Measurements from ENCODE around the gene CELF4.

CELF4 gene

GRCh38 chr18:37348729-37349128, 216.9 kb downstream of the CELF4 start:
- H3K4me3 ChIP-seq (ENCODE audit: insufficient read depth, low read depth, low read length), result no peak overlapping the region
- H3K9me3 ChIP-seq (ENCODE audit: control insufficient read depth, low read length), result no peaks in the 10 kb centered on the region
- H3K36me3 ChIP-seq (ENCODE audit: control insufficient read depth, insufficient read depth, low read length), result no peaks in the 10 kb centered on the region
- no peak overlapping the region for H3K27ac ChIP-seq (ENCODE audit: insufficient read depth, low read depth, low read length, poor library complexity, severe bottlenecking)
- no peaks in the 10 kb centered on the region for H3K4me1 ChIP-seq (ENCODE audit: control insufficient read depth, insufficient read depth, low read length)
- WGBS, 2 experiments, result 91 to 98% methylated on average over 2 of the region's 2 CpGs
- H3K27me3 ChIP-seq (ENCODE audit: control insufficient read depth, insufficient read depth, low read length, poor library complexity, severe bottlenecking), result no peaks in the 10 kb centered on the region

- H3K9me3 ChIP-seq (ENCODE audit: control insufficient read depth, low read length), result no peaks in the 10 kb centered on the region
- H3K36me3 ChIP-seq (ENCODE audit: control insufficient read depth, insufficient read depth, low read length), result no peaks in the 10 kb centered on the region
- no peaks in the 10 kb centered on the region for H3K27me3 ChIP-seq (ENCODE audit: control insufficient read depth, insufficient read depth, low read length, poor library complexity, severe bottlenecking)
- no peaks in the 10 kb centered on the region for H3K4me1 ChIP-seq (ENCODE audit: control insufficient read depth, insufficient read depth, low read length)
- no peak overlapping the region for H3K27ac ChIP-seq (ENCODE audit: insufficient read depth, low read depth, low read length, poor library complexity, severe bottlenecking)
- WGBS, 2 experiments, result 66 to 72% methylated on average over 3 of the region's 3 CpGs
- H3K4me3 ChIP-seq (ENCODE audit: insufficient read depth, low read depth, low read length), result no peak overlapping the region
Observed at GRCh38 chr18:37346048-37346447, 219.6 kb downstream of the CELF4 start.

- H3K27ac ChIP-seq (ENCODE audit: insufficient read depth, low read depth, low read length, poor library complexity, severe bottlenecking), result no peak overlapping the region
- H3K4me1 ChIP-seq (ENCODE audit: control insufficient read depth, insufficient read depth, low read length), result no peaks in the 10 kb centered on the region
- no peaks in the 10 kb centered on the region for H3K9me3 ChIP-seq (ENCODE audit: control insufficient read depth, low read length)
- H3K36me3 ChIP-seq (ENCODE audit: control insufficient read depth, insufficient read depth, low read length), result no peaks in the 10 kb centered on the region
- 51 to 53% methylated on average over 7 of the region's 7 CpGs for WGBS, 2 experiments
- H3K27me3 ChIP-seq (ENCODE audit: control insufficient read depth, insufficient read depth, low read length, poor library complexity, severe bottlenecking), result no peaks in the 10 kb centered on the region
- H3K4me3 ChIP-seq (ENCODE audit: insufficient read depth, low read depth, low read length), result no peak overlapping the region
Observed at GRCh38 chr18:37343542-37343851, 222.1 kb downstream of the CELF4 start.

GRCh38 chr18:37341473-37342086, 224.0 kb downstream of the CELF4 start:
- H3K4me1 ChIP-seq (ENCODE audit: control insufficient read depth, insufficient read depth, low read length), result no peaks in the 10 kb centered on the region
- 85 to 86% methylated on average over 4 to 5 of the region's 5 CpGs for WGBS, 2 experiments
- H3K27ac ChIP-seq (ENCODE audit: insufficient read depth, low read depth, low read length, poor library complexity, severe bottlenecking), result no peak overlapping the region
- H3K27me3 ChIP-seq (ENCODE audit: control insufficient read depth, insufficient read depth, low read length, poor library complexity, severe bottlenecking), result no peaks in the 10 kb centered on the region
- no peaks in the 10 kb centered on the region for H3K9me3 ChIP-seq (ENCODE audit: control insufficient read depth, low read length)
- no peaks in the 10 kb centered on the region for H3K36me3 ChIP-seq (ENCODE audit: control insufficient read depth, insufficient read depth, low read length)
- H3K4me3 ChIP-seq (ENCODE audit: insufficient read depth, low read depth, low read length), result no peak overlapping the region

DNA sequence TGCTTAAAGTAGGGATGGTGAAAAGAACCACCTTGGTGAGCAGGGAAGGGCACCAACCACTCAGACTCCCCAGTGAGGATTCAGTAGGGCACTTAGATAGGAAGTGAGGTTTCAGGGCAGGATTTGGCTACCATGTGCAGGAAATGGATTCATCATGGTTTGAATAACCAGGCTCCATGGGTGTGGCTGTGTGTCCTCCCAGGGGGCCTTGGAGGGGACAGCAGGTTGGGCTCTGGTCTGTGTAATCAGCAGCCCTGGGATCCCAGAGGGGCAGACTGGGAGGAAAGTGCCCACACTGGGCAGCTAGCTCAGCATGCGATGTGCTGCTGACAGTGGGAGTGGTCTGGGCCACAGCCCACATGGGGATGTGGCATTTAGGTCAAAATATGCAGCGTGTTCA, 224.6 kb downstream of the CELF4 start:
- no peaks in the 10 kb centered on the region for H3K27me3 ChIP-seq (ENCODE audit: control insufficient read depth, insufficient read depth, low read length, poor library complexity, severe bottlenecking)
- H3K4me1 ChIP-seq (ENCODE audit: control insufficient read depth, insufficient read depth, low read length), result no peaks in the 10 kb centered on the region
- H3K27ac ChIP-seq (ENCODE audit: insufficient read depth, low read depth, low read length, poor library complexity, severe bottlenecking), result no peak overlapping the region
- H3K36me3 ChIP-seq (ENCODE audit: control insufficient read depth, insufficient read depth, low read length), result no peaks in the 10 kb centered on the region
- H3K9me3 ChIP-seq (ENCODE audit: control insufficient read depth, low read length), result no peaks in the 10 kb centered on the region
- H3K4me3 ChIP-seq (ENCODE audit: insufficient read depth, low read depth, low read length), result no peak overlapping the region
- 84 to 85% methylated on average over 2 of the region's 2 CpGs for WGBS, 2 experiments

DNA sequence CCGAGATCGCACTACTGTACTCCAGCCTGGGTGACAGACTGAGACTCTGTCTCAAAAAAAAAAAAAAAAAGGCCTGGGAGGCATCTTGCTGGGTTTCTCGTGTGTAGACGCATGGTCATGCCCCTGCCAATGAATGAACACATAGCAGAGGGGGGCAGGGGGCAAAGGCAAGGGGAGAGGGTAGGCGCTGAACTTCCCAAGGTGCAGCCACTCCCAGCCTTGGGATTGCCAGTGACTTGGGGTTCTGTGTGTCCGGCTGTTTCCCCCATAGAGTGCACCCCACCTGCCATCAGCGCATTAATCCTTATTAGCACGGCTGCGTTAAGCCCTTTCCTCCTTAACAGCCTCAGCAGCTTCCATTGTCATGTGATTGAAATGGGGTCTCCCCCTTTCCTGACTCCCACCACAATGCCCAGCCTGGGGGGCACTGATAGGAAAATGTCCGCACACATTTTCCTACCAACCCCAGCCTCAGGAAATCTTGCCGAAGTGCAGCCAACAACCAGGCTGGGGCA, 225.8 kb downstream of the CELF4 start:
- 87% methylated on average over 11 of the region's 11 CpGs for WGBS, 2 experiments
- no peaks in the 10 kb centered on the region for H3K36me3 ChIP-seq (ENCODE audit: control insufficient read depth, insufficient read depth, low read length)
- no peak overlapping the region for H3K4me3 ChIP-seq (ENCODE audit: insufficient read depth, low read depth, low read length)
- no peak overlapping the region for H3K27ac ChIP-seq (ENCODE audit: insufficient read depth, low read depth, low read length, poor library complexity, severe bottlenecking)
- no peaks in the 10 kb centered on the region for H3K4me1 ChIP-seq (ENCODE audit: control insufficient read depth, insufficient read depth, low read length)
- no peaks in the 10 kb centered on the region for H3K27me3 ChIP-seq (ENCODE audit: control insufficient read depth, insufficient read depth, low read length, poor library complexity, severe bottlenecking)
- no peaks in the 10 kb centered on the region for H3K9me3 ChIP-seq (ENCODE audit: control insufficient read depth, low read length)

GRCh38 chr18:37336568-37337285, 228.9 kb downstream of the CELF4 start:
- Histone ChIP-seq H3K4me3 (ENCODE audit: insufficient read depth, low read depth, low read length) (no peak overlapping the region), H3K9me3 (ENCODE audit: control insufficient read depth, low read length) (no peaks in the 10 kb centered on the region), H3K27me3 (ENCODE audit: control insufficient read depth, insufficient read depth, low read length, poor library complexity, severe bottlenecking) (no peaks in the 10 kb centered on the region), H3K4me1 (ENCODE audit: control insufficient read depth, insufficient read depth, low read length) (peaks cover 6% of the 10 kb centered on the region), H3K27ac (ENCODE audit: insufficient read depth, low read depth, low read length, poor library complexity, severe bottlenecking) (no peak overlapping the region), H3K36me3 (ENCODE audit: control insufficient read depth, insufficient read depth, low read length) (no peaks in the 10 kb centered on the region)
- 92% methylated on average over 27 of the region's 27 CpGs for WGBS, 2 experiments

GRCh38 chr18:37335409-37335736, 230.2 kb downstream of the CELF4 start:
- Histone ChIP-seq H3K27me3 (ENCODE audit: control insufficient read depth, insufficient read depth, low read length, poor library complexity, severe bottlenecking) (no peaks in the 10 kb centered on the region), H3K4me1 (ENCODE audit: control insufficient read depth, insufficient read depth, low read length) (peaks cover 6% of the 10 kb centered on the region), H3K27ac (ENCODE audit: insufficient read depth, low read depth, low read length, poor library complexity, severe bottlenecking) (no peak overlapping the region), H3K9me3 (ENCODE audit: control insufficient read depth, low read length) (no peaks in the 10 kb centered on the region), H3K36me3 (ENCODE audit: control insufficient read depth, insufficient read depth, low read length) (no peaks in the 10 kb centered on the region), H3K4me3 (ENCODE audit: insufficient read depth, low read depth, low read length) (no peak overlapping the region)
- WGBS, 2 experiments, result 87% methylated on average over 3 of the region's 3 CpGs

DNA sequence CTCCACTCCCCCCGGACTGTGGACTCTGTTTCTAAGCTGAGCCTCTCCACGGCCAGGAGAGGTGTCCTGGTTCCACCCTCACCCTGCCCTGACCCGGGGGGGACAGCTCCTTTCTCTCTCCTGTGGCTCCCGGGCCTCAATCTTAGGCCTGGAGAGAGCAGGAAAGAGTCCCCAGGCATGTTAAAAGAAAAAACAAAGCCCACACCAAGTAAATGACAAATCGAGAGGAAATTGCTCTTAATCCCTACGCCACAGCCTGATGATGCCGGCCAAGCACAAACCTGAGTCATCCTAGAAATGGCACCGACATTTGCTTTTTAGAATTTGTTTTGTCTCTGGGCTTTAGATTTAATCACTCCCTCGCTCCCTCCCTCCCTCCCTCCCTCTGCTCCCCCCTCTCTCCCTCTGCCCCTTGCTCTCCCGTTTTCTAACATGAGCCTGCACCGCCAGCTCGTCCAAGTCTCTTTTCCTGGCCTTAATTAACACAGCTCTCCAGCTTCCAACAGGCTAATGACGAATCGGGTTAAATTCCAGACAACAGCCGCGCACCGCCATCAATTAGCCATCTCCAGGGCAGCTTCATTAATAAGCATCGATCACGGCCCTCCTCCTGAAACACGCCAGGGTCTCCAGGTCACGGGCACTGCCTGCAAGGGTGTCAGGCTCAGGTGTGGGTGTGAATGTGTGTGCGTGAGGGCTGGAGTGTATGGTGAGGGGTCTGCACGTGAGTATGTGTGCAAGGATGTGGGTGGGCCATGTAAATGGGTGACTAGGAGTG, 230.8 kb downstream of the CELF4 start:
- H3K9me3 ChIP-seq (ENCODE audit: control insufficient read depth, low read length), result no peaks in the 10 kb centered on the region
- no peak overlapping the region for H3K27ac ChIP-seq (ENCODE audit: insufficient read depth, low read depth, low read length, poor library complexity, severe bottlenecking)
- no peaks in the 10 kb centered on the region for H3K36me3 ChIP-seq (ENCODE audit: control insufficient read depth, insufficient read depth, low read length)
- peaks cover 6% of the 10 kb centered on the region for H3K4me1 ChIP-seq (ENCODE audit: control insufficient read depth, insufficient read depth, low read length)
- no peaks in the 10 kb centered on the region for H3K27me3 ChIP-seq (ENCODE audit: control insufficient read depth, insufficient read depth, low read length, poor library complexity, severe bottlenecking)
- whole genome bisulfite sequencing, 2 experiments, result 80 to 83% methylated on average over 23 of the region's 23 CpGs
- H3K4me3 ChIP-seq (ENCODE audit: insufficient read depth, low read depth, low read length), result no peak overlapping the region

DNA sequence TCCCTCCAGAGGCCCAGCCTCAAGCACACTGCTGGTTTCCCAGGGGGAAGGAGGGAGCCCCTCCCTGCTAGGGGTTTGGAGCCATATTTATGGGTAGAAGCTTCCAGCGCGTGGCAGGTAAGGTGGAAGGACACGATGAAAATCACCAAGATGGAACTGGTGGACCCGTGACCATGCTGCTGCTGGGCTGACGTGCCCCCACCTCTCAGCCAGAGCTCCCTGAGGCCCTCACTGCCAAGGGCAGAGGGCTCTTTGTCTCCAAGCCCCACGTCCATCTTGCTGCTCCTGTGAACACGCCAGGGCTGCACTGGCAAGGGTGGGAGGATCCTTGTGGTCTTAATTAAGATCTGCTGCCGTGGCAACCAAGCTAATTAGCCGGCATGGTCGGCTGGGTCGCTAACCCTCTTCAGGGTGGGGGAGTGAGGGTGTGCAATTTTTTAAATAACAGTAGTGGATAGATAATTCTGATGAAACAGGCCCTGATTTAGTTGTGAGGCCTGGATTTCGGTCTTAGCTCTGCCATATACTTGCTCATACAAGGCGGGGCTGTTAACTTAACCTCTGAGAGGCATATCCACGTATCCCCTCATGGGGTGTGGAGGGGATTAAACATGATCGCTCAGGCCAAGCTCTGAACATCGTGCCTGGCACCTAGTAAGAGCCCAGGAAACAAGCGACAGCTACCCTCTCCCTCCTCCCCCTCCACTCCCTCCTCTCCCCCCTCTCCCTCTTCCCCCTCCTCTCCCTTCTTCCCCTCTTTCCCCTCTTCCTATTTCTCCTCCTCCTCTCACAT, 232.8 kb downstream of the CELF4 start:
- Histone ChIP-seq H3K4me1 (ENCODE audit: control insufficient read depth, insufficient read depth, low read length) (peaks cover 6% of the 10 kb centered on the region), H3K36me3 (ENCODE audit: control insufficient read depth, insufficient read depth, low read length) (no peaks in the 10 kb centered on the region), H3K27ac (ENCODE audit: insufficient read depth, low read depth, low read length, poor library complexity, severe bottlenecking) (no peak overlapping the region), H3K27me3 (ENCODE audit: control insufficient read depth, insufficient read depth, low read length, poor library complexity, severe bottlenecking) (no peaks in the 10 kb centered on the region), H3K9me3 (ENCODE audit: control insufficient read depth, low read length) (no peaks in the 10 kb centered on the region), H3K4me3 (ENCODE audit: insufficient read depth, low read depth, low read length) (no peak overlapping the region)
- WGBS, 2 experiments, result 89 to 91% methylated on average over 17 of the region's 17 CpGs

Measured in ectodermal cell (in vitro differentiated cells).